ENCODE results near the gene PTH.

PTH gene

DNA sequence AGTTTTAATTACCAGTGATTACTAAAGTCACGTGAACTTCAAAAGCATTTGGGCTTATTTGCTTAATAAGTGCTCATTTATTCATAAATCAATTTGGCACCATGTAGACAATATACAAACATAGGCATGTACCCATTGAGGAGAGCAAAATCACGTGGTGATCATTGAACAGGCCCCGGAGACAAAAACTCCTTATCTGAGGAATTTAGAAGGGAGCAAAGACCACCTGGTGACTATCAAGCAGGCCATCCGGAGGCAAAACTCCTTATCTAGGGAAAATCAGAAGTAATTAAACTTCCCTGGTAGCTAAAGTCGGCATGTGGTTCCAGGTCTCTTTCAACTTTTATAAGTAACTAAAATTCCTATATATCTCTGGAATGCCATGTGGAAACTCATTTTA lies 27.0 kb downstream of the PTH start:
- H3K4me3 Mint-ChIP-seq = no peak overlapping the region
- H3K9me3 Mint-ChIP-seq = no peaks in the 10 kb centered on the region
- DNase-seq (ENCODE audit: low spot score) = no peak
- peaks cover 9% of the 10 kb centered on the region for H3K4me1 Mint-ChIP-seq (ENCODE audit: low read depth)
- H3K27me3 Mint-ChIP-seq (ENCODE audit: low read depth) = peaks cover 16% of the 10 kb centered on the region
- H3K27ac Mint-ChIP-seq = no peak overlapping the region
- no peaks in the 10 kb centered on the region for H3K36me3 Mint-ChIP-seq (ENCODE audit: low read depth)

DNA sequence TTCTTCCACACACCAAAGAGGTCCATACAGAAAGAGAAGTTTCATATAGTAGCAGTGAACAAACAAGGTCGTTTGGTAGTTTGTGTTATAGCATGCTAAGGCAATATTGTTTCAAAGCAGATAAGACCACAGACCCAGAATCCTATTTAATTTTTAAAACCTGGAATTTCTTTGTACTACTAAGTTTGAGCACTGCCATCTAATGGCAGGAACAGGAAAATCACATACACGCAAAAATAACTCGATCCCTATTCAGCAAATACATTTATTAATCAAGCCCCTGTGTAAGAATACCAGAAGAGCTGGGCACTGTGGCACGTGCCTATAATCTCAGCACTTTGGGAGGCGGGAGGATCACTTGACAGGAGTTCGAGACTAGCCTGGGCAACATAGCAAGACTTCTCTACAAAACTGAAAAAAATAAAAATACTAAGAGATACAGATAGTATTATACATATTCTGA lies 29.9 kb downstream of the PTH start:
- Mint-ChIP-seq H3K27me3 (ENCODE audit: low read depth) (peaks cover 6% of the 10 kb centered on the region), H3K36me3 (ENCODE audit: low read depth) (peaks cover 2% of the 10 kb centered on the region), H3K4me3 (no peak overlapping the region), H3K9me3 (no peaks in the 10 kb centered on the region), H3K27ac (no peak overlapping the region), H3K4me1 (ENCODE audit: low read depth) (peaks cover 23% of the 10 kb centered on the region)
- no peak for DNase-seq (ENCODE audit: low spot score)

DNA sequence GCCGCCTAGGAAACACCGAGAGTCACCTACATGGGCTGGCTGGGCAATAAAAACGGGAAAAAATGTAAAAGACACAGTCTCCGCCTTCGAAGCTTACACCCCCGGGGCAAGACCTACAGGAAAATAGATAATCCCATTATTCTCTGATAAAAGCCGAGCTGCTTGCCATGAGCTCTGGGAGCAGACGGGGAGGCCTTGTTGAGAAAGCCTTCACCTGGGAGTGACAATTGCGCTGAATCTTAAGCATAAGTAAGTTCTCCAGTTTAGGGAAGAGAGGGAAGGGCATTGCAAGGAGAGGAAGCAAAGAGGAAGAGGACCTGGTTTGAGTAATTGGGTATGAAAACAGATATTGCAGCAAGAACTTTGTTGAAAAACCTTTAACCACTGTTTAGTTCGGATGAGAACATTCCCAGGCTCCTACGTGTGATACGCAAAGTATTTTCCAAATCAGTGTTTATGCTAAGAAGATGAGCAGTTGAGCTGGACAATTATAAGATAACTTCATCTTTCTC lies 32.0 kb downstream of the PTH start:
- Mint-ChIP-seq H3K9me3 (no peaks in the 10 kb centered on the region), H3K4me3 (peak overlapping the region; percentile 99), H3K36me3 (ENCODE audit: low read depth) (peaks cover 5% of the 10 kb centered on the region), H3K27me3 (ENCODE audit: low read depth) (no peaks in the 10 kb centered on the region), H3K27ac (peak overlapping the region; percentile 99), H3K4me1 (ENCODE audit: low read depth) (peaks cover 34% of the 10 kb centered on the region)
- no peak for DNase-seq (ENCODE audit: low spot score)

DNA sequence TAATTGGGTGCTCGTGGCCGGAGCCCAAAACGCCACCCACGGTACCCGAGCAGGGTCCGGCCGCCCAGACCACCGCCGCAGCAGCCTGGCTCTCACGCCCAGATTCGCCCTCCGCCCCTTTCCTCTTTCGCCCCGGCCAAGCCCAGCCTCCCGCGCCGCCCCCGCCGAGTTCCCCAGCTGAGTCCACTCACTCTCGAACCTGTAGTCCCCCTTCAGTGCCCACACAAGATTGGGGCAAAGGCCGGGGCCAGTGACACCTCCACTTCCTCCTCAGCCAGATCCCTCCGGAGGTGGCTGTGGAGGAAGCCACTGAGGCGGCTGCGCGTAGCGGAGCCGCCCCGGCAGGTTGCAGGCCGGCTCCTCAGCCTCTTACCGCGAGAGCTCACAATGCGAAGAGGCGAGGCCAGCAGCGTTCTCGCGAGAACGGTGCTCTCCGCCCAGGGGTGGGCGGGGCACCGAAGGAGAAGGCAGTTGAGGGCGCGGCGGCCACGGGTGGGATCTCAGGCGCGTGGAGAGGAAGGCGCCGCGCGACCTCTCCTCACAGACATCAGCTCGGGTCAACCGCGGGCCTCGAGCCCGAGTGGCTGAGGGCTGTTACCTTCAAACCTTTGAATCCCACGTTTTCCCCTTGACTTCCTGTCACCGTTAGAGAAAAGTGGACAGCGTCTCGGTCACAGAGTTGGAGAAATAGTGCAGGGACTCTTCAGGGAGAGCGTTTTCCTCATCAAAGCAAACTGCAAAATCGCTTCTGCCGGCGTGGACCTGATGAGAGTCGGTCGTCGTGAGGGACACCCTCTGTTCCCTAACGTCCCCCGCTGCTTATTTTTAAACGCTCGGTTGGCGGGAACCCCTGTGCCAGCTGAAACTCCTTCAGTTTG lies 32.7 kb downstream of the PTH start, which contains the start of gene BTBD10:
Gene BTBD10, minus strand, starts transcription at position 322 of the 878 bp plus-strand sequence. CDS start 18,098 bp downstream, outside the sequence.
- peaks cover 34% of the 10 kb centered on the region for H3K4me1 Mint-ChIP-seq (ENCODE audit: low read depth)
- H3K27me3 Mint-ChIP-seq (ENCODE audit: low read depth) = no peaks in the 10 kb centered on the region
- H3K36me3 Mint-ChIP-seq (ENCODE audit: low read depth) = peaks cover 5% of the 10 kb centered on the region
- no peaks in the 10 kb centered on the region for H3K9me3 Mint-ChIP-seq
- H3K4me3 Mint-ChIP-seq = peak within 1 kb of the TSS; percentile 99
- peak; percentile 92 for DNase-seq (ENCODE audit: low spot score)
- H3K27ac Mint-ChIP-seq = peak within 1 kb of the TSS; percentile 99

DNA sequence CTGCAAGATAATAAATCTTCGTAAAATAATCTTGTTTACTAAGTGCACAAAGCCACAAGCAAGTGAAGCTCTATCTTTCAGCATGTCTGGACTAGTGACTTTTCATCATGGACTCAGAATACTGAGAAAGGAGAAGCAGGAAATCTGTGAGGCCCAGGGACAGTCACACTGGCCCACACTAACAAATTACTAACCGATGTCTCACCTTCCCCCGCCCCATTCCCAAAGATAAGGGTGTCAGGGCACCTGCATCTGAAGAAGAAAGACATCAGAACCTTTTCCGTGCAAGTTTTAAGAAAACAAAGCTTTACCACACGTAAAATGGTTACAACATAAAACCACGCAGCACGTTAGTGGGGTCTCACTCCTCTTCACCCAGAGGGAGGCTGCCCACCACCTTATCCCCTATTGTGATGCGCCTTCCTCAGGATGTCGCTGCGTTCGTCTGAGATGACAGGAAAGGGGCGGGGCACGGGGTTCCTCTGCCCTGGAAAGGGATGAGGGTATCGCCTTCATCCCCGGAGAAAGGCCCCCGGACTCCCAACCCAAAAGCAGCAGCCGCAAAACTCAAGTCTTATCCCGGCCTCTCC lies 33.4 kb downstream of the PTH start:
- peak overlapping the region; percentile 99 for H3K4me3 Mint-ChIP-seq
- H3K9me3 Mint-ChIP-seq = no peaks in the 10 kb centered on the region
- DNase-seq (ENCODE audit: low spot score) = peak; percentile 64
- peaks cover 5% of the 10 kb centered on the region for H3K36me3 Mint-ChIP-seq (ENCODE audit: low read depth)
- H3K4me1 Mint-ChIP-seq (ENCODE audit: low read depth) = peaks cover 34% of the 10 kb centered on the region
- H3K27me3 Mint-ChIP-seq (ENCODE audit: low read depth) = no peaks in the 10 kb centered on the region
- H3K27ac Mint-ChIP-seq = peak overlapping the region; percentile 99

DNA sequence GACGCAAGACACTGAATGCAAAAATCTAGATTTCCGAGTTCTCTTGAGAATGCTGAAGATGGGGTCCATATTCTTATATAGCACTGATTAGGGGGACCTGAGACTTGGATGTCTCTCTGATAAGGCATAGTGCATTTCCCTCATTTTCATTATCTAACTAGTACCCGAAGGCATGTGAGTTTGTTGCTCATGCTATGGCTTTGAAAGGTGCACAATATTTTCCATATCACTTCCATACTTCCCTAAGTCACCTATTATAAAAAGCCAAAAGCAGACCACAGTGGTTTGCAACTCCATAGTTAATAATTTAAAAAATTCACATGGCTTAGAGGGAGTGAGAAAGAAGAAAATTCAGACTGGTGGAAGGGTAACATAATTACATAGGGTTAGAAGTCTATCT lies 34.5 kb downstream of the PTH start:
- Mint-ChIP-seq H3K9me3 (no peaks in the 10 kb centered on the region), H3K36me3 (ENCODE audit: low read depth) (peaks cover 5% of the 10 kb centered on the region), H3K27ac (no peak overlapping the region), H3K4me1 (ENCODE audit: low read depth) (peaks cover 34% of the 10 kb centered on the region), H3K27me3 (ENCODE audit: low read depth) (no peaks in the 10 kb centered on the region), H3K4me3 (peak overlapping the region; percentile 99)
- no peak for DNase-seq (ENCODE audit: low spot score)

DNA sequence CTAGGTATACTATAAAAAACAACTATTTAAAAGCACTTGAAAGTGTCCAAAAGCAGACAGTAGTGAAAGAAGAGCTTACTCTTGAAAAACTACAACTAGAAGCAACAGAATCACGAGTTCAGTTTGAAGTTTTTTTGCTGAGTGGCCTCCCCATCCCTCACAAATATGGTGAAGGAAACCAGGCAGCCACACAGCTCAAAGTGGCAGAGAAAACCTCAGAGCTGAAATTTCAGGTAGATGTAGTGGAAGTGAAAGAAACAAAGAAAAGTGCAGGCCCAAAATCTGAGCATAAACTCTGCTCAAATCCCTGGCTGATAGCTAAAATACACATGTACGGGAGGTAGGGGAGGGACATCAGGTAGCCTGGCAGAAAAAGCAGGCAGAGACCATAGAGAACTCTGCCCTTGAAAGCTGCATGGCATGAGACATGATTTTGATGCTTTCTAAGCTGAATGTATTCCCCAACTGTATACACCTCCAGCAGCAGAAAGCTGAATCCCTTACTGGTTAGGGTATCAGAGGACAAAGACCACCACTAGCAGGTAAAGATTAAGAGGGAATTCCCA lies 44.9 kb downstream of the PTH start:
- Mint-ChIP-seq H3K9me3 (peaks cover 5% of the 10 kb centered on the region), H3K27ac (peak overlapping the region; percentile 15), H3K27me3 (ENCODE audit: low read depth) (no peaks in the 10 kb centered on the region), H3K36me3 (ENCODE audit: low read depth) (peaks cover 17% of the 10 kb centered on the region), H3K4me1 (ENCODE audit: low read depth) (peaks cover 19% of the 10 kb centered on the region), H3K4me3 (no peak overlapping the region)
- no peak for DNase-seq (ENCODE audit: low spot score)

DNA sequence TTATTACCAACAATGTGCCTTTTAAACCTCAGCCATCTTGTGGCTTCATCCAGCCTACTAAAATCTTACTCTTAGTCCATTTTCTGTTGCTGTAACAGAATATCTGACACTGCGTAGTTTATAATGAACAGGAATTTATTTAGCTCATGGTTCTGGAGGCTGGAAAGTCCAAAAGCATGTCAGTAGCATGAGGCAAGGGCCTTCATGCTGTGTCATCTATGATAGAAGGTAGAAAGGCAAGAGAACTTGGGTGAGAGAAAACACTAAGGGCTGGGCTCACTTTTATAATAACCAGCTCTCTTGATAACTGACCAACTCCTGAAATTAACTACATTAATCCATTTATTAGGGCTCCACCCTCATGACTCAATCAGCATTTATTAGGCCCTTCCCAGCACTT lies 46.3 kb downstream of the PTH start:
- Mint-ChIP-seq H3K27me3 (ENCODE audit: low read depth) (no peaks in the 10 kb centered on the region), H3K4me1 (ENCODE audit: low read depth) (peaks cover 19% of the 10 kb centered on the region), H3K36me3 (ENCODE audit: low read depth) (peaks cover 17% of the 10 kb centered on the region), H3K9me3 (peaks cover 5% of the 10 kb centered on the region), H3K4me3 (no peak overlapping the region), H3K27ac (no peak overlapping the region)
- no peak for DNase-seq (ENCODE audit: low spot score)

DNA sequence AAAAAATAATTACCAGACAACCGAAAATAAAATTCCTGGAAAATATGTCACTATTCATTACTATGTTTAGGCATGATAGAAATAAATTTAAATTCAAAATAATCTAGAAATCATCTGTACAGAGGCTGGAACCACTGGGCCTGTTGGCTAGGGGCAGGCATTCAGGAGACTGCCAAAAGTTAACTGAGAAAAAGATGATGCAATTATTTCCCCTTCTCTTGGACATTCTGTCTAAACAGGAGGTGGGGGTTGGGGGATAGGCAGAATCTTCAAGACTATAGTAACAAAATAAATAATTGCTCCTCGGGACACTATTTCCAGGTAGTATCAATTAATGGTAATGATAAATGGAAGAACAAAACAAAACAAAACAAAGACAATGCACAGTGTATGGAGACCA lies 46.9 kb downstream of the PTH start:
- Mint-ChIP-seq H3K36me3 (ENCODE audit: low read depth) (peaks cover 16% of the 10 kb centered on the region), H3K4me3 (no peak overlapping the region), H3K4me1 (ENCODE audit: low read depth) (peaks cover 19% of the 10 kb centered on the region), H3K27me3 (ENCODE audit: low read depth) (no peaks in the 10 kb centered on the region), H3K9me3 (peaks cover 5% of the 10 kb centered on the region), H3K27ac (no peak overlapping the region)
- DNase-seq (ENCODE audit: low spot score) = no peak

DNA sequence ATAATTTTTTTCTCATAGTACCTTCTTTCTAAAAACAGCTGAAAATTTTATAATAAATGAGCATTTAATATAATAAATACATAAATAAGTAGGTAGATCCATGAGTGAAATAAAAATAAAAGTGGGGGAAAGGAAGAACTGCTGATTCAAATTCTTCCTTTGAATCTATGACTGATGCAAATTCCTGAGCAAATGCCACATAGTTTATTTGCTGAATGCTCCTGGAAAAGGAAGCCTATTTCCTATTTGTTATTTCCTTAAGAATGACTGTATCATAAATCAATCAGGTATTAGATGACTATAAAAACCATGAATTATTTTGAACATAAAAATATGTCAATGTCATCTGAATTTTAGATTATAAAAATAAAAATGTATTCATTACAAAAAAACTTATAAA lies 49.4 kb downstream of the PTH start:
- no peak overlapping the region for H3K27ac Mint-ChIP-seq
- no peak for DNase-seq (ENCODE audit: low spot score)

DNA sequence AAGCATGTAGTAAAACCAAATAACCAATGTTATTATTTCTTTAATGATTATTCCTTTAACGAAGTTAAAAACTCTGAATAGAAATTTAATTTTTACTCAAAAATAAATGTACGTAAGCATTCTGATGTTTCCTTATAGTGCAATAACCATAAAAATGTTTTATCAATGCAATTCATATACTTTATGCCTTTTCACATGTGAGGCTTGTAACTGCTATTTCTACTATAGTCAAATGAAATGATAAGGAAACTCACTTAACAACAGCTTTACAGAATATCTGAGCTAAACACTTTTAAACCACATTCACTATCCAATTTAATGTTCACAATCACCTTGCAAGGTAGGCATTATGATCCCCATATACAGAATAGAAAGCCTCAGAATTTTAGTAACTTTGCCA lies 50.2 kb downstream of the PTH start:
- H3K4me3 Mint-ChIP-seq = no peak overlapping the region
- DNase-seq (ENCODE audit: low spot score) = no peak
- H3K4me1 Mint-ChIP-seq (ENCODE audit: low read depth) = peaks cover 5% of the 10 kb centered on the region
- H3K36me3 Mint-ChIP-seq (ENCODE audit: low read depth) = peaks cover 6% of the 10 kb centered on the region
- no peaks in the 10 kb centered on the region for H3K27me3 Mint-ChIP-seq (ENCODE audit: low read depth)
- no peaks in the 10 kb centered on the region for H3K9me3 Mint-ChIP-seq
- no peak overlapping the region for H3K27ac Mint-ChIP-seq

More for the DNA sequence above, 49.4 kb downstream of the PTH start:
- Mint-ChIP-seq H3K36me3 (ENCODE audit: low read depth) (peaks cover 8% of the 10 kb centered on the region), H3K4me3 (no peak overlapping the region), H3K9me3 (no peaks in the 10 kb centered on the region), H3K27me3 (ENCODE audit: low read depth) (no peaks in the 10 kb centered on the region), H3K4me1 (ENCODE audit: low read depth) (peaks cover 13% of the 10 kb centered on the region)
